Stimulated activated effector memory CD8-positive, alpha-beta T cell treated with anti-CD3 and anti-CD28 coated beads, Interleukin-12 subunit alpha, Interleukin-12 subunit beta, amount 100 ng/mL, for 72 hours (primary cell): ENCODE results near the gene TBC1D17.

Source experiments
- ATAC-seq: fragments of 150-1000 bp; cut with Tn5 transposase; 2 replicates; pipeline ENCODE4 v1.10.0; 2021
- DNase-seq, 2 donors: peaks; one replicate each; pipeline ENCODE4 v3.0.0; 2021 to 2022; ENCODE audit warnings: low spot score in 2 of 2
- H3K27ac Mint-ChIP-seq: one replicate; pipeline ENCODE4 v1.8.0; 2022; ENCODE audit warnings: mild to moderate bottlenecking, mixed read lengths
- H3K36me3 Mint-ChIP-seq: one replicate; pipeline ENCODE4 v1.8.0; 2022; ENCODE audit warnings: mild to moderate bottlenecking, mixed read lengths
- H3K4me1 Mint-ChIP-seq: one replicate; pipeline ENCODE4 v1.8.0; 2022; ENCODE audit warnings: mixed read lengths
- H3K4me3 Mint-ChIP-seq: one replicate; pipeline ENCODE4 v1.8.0; 2022; ENCODE audit warnings: mild to moderate bottlenecking, mixed read lengths
- H3K9me3 Mint-ChIP-seq: one replicate; pipeline ENCODE4 v1.8.0; 2022; ENCODE audit warnings: mixed read lengths

TBC1D17 gene

GRCh38 chr19:49906879-49907564 lies 29.5 kb downstream of the TBC1D17 start:
- no peak for DNase-seq

GRCh38 chr19:49907745-49908446 lies 30.4 kb downstream of the TBC1D17 start:
- peaks cover 76% of the 10 kb centered on the region for H3K36me3 Mint-ChIP-seq
- H3K9me3 Mint-ChIP-seq, result no peaks in the 10 kb centered on the region
- no peak for ATAC-seq
- DNase-seq, result no peak
- H3K4me1 Mint-ChIP-seq, result peaks cover 68% of the 10 kb centered on the region
- peak overlapping the region; percentile 88 for H3K27ac Mint-ChIP-seq
- no peak overlapping the region for H3K4me3 Mint-ChIP-seq

More at GRCh38 chr19:49906879-49907564, 29.5 kb downstream of the TBC1D17 start:
- no peak overlapping the region for H3K4me3 Mint-ChIP-seq
- peaks cover 67% of the 10 kb centered on the region for H3K36me3 Mint-ChIP-seq
- H3K27ac Mint-ChIP-seq, result peak overlapping the region; percentile 88
- no peak for ATAC-seq
- H3K9me3 Mint-ChIP-seq, result no peaks in the 10 kb centered on the region
- H3K4me1 Mint-ChIP-seq, result peaks cover 62% of the 10 kb centered on the region

GRCh38 chr19:49908480-49909420 lies 31.2 kb downstream of the TBC1D17 start:
- H3K4me1 Mint-ChIP-seq, result peaks cover 70% of the 10 kb centered on the region

GRCh38 chr19:49910179-49910578 lies 32.7 kb downstream of the TBC1D17 start:
- Mint-ChIP-seq H3K36me3 (peaks cover 99% of the 10 kb centered on the region), H3K27ac (peak overlapping the region; percentile 88), H3K4me3 (no peak overlapping the region), H3K9me3 (no peaks in the 10 kb centered on the region), H3K4me1 (peaks cover 82% of the 10 kb centered on the region)
- ATAC-seq (no peak), DNase-seq (no peak)

More at GRCh38 chr19:49908480-49909420, 31.2 kb downstream of the TBC1D17 start:
- no peak overlapping the region for H3K4me3 Mint-ChIP-seq
- peak overlapping the region; percentile 88 for H3K27ac Mint-ChIP-seq
- DNase-seq (no peak), ATAC-seq (no peak)
- H3K36me3 Mint-ChIP-seq, result peaks cover 85% of the 10 kb centered on the region
- no peaks in the 10 kb centered on the region for H3K9me3 Mint-ChIP-seq

GRCh38 chr19:49911381-49912145 lies 34.1 kb downstream of the TBC1D17 start:
- Mint-ChIP-seq H3K36me3 (peaks cover 99% of the 10 kb centered on the region), H3K9me3 (no peaks in the 10 kb centered on the region), H3K4me1 (peaks cover 78% of the 10 kb centered on the region), H3K27ac (peak overlapping the region; percentile 88), H3K4me3 (peak overlapping the region; percentile 65)
- ATAC-seq (peak; percentile 84), DNase-seq (peak in 1 of 2 donors; percentile 66)

- H3K36me3 Mint-ChIP-seq, result peaks cover 99% of the 10 kb centered on the region
- peak overlapping the region; percentile 88 for H3K27ac Mint-ChIP-seq
- no peaks in the 10 kb centered on the region for H3K9me3 Mint-ChIP-seq
- peak overlapping the region; percentile 65 for H3K4me3 Mint-ChIP-seq
- peaks cover 71% of the 10 kb centered on the region for H3K4me1 Mint-ChIP-seq
- ATAC-seq (no peak), DNase-seq (no peak)
These were observed 35.6 kb downstream of the TBC1D17 start for GRCh38 chr19:49912965-49913685.

- peaks cover 65% of the 10 kb centered on the region for H3K4me1 Mint-ChIP-seq
- peak overlapping the region; percentile 65 for H3K4me3 Mint-ChIP-seq
- H3K9me3 Mint-ChIP-seq, result no peaks in the 10 kb centered on the region
- H3K36me3 Mint-ChIP-seq, result peaks cover 99% of the 10 kb centered on the region
- H3K27ac Mint-ChIP-seq, result peak overlapping the region; percentile 88
- no peak for DNase-seq
- ATAC-seq, result no peak
These were observed 36.2 kb downstream of the TBC1D17 start for GRCh38 chr19:49913720-49914119.

- Mint-ChIP-seq H3K9me3 (no peaks in the 10 kb centered on the region), H3K36me3 (peaks cover 99% of the 10 kb centered on the region), H3K4me3 (no peak overlapping the region), H3K27ac (peak overlapping the region; percentile 81), H3K4me1 (peaks cover 66% of the 10 kb centered on the region)
- ATAC-seq, result no peak
- no peak for DNase-seq
These were observed 37.8 kb downstream of the TBC1D17 start for GRCh38 chr19:49915271-49915670.

GRCh38 chr19:49916839-49917733 lies 39.6 kb downstream of the TBC1D17 start:
- H3K36me3 Mint-ChIP-seq, result peaks cover 100% of the 10 kb centered on the region
- no peak overlapping the region for H3K4me3 Mint-ChIP-seq
- DNase-seq, result no peak
- H3K9me3 Mint-ChIP-seq, result no peaks in the 10 kb centered on the region
- peaks cover 70% of the 10 kb centered on the region for H3K4me1 Mint-ChIP-seq
- peak overlapping the region; percentile 86 for H3K27ac Mint-ChIP-seq
- ATAC-seq, result no peak

GRCh38 chr19:49918089-49918488 lies 40.6 kb downstream of the TBC1D17 start:
- H3K27ac Mint-ChIP-seq, result peak overlapping the region; percentile 58

GRCh38 chr19:49920624-49921363 lies 43.3 kb downstream of the TBC1D17 start:
- peak overlapping the region; percentile 51 for H3K4me3 Mint-ChIP-seq
- ATAC-seq, result no peak
- peak overlapping the region; percentile 88 for H3K27ac Mint-ChIP-seq
- peaks cover 66% of the 10 kb centered on the region for H3K4me1 Mint-ChIP-seq
- H3K9me3 Mint-ChIP-seq, result no peaks in the 10 kb centered on the region
- no peak for DNase-seq
- peaks cover 100% of the 10 kb centered on the region for H3K36me3 Mint-ChIP-seq

More at GRCh38 chr19:49918089-49918488, 40.6 kb downstream of the TBC1D17 start:
- H3K36me3 Mint-ChIP-seq, result peaks cover 100% of the 10 kb centered on the region
- no peak overlapping the region for H3K4me3 Mint-ChIP-seq
- peaks cover 71% of the 10 kb centered on the region for H3K4me1 Mint-ChIP-seq
- DNase-seq (no peak), ATAC-seq (no peak)
- H3K9me3 Mint-ChIP-seq, result no peaks in the 10 kb centered on the region

- peak overlapping the region; percentile 88 for H3K27ac Mint-ChIP-seq
- no peaks in the 10 kb centered on the region for H3K9me3 Mint-ChIP-seq
- peak overlapping the region; percentile 51 for H3K4me3 Mint-ChIP-seq
- H3K36me3 Mint-ChIP-seq, result peaks cover 100% of the 10 kb centered on the region
- DNase-seq (no peak), ATAC-seq (peak; percentile 87)
- H3K4me1 Mint-ChIP-seq, result peaks cover 69% of the 10 kb centered on the region
These were observed 44.6 kb downstream of the TBC1D17 start for GRCh38 chr19:49921871-49922795.
